Right renal pelvis (tissue), 4 donors: Measurements from ENCODE around the gene GALNT13. TPM values are rescaled to one million over a fixed set of nuclear protein-coding genes. Genes with fewer than 3 reads are reported as not detected.

Experiments used
- DNase-seq, 4 donors: peaks; one replicate each; pipeline ENCODE4 v3.0.0-alpha.2; 2013; ENCODE audit warnings: low read depth in 4 of 4, low spot score in 3 of 4, missing footprints in 1 of 4
- polyA plus RNA-seq, 4 donors: library from polyadenylated mRNA; unstranded; fragments of 120-200 nt; gene quantifications; one replicate each; pipeline ENCODE4 v1.2.1, GENCODE V29; 2013; ENCODE audit not compliant: insufficient read length in 4 of 4

The GALNT13 gene
- polyA plus RNA-seq, 4 donors, result 1.9 to 2.9 (median 2.4) TPM

DNA sequence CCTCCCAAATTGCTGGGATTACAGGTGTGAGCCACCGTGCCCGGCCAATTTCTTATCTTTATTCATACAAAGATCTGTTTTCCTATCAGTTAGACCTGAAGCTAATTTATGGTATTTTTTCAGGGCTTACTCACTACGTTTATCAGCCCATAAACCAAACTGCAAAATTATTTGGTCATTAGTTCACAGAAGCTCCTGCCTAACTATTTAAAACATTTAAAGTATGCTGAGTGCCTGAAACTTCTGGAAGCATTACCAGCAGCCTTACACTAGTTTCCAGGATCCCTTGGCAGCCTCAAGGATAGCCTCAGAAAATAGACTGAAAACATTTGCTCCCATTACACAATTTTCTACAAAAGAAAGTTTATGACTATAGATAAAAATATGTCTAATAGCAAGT is 68.8 kb downstream of the GALNT13 start:
- no peak for DNase-seq

GRCh38 chr2:153944800-153945199 is 73.1 kb downstream of the GALNT13 start:
- DNase-seq, result no peak

GRCh38 chr2:153946036-153946435 is 74.3 kb downstream of the GALNT13 start:
- DNase-seq, result no peak

GRCh38 chr2:153953761-153954160 is 82.0 kb downstream of the GALNT13 start:
- DNase-seq, result no peak

- DNase-seq, result no peak
Measured at GRCh38 chr2:153963256-153963655, 91.5 kb downstream of the GALNT13 start.

DNA sequence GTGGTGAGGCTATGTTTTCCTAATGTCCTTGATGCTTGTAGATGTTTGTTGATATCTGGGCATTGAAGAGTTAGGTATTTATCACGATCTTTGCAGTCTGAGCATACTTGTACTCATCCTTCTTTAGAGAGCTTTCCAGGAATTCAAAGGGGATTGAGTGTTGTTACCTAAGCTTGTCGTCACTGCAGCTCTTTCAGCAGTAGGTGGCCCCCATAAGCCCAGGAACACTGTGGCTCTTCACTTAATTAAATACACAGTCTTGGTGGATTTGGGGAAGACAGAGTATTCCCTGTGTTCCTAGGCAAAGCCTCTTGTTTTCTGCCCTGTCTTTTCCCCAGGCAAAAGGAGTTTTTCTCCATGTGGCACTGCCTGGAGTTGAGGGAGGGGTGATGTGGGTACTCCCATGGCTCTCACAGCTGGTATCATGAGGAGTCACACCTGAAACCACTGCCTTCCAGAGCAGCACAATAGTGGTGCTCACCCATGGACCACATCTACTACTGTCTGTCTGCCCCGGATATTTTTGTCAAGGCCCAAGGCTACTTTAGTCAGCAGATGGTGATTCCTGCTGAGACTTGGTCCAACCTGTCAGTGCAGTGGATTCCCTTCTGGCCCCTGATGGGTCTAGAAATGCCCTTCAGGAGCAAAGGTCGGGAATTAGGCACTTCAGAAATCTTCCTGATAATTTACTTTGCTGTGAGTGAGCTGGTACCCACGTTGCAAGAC is 95.7 kb downstream of the GALNT13 start:
- no peak for DNase-seq

DNA sequence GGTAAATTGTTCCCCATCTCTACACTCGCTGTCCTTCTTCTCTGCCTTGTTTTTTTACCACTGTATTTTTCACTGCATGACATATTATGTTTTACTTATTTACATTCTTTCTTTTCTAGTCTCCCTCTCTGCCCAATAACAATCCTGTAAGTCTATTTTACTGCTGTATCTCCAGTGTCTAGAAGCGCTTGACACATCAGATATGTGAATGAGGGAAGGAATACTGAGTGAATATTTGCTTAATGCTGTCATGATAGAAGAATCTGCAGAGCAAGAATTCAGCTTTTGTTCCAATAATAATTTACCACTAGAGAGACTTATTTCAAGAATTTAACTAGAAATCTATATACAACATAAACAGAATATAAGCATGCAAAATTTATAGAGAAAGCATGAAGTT is 99.5 kb downstream of the GALNT13 start:
- DNase-seq, result no peak

- DNase-seq, result no peak
Measured at GRCh38 chr2:153971855-153972254, 100.1 kb downstream of the GALNT13 start.

GRCh38 chr2:153972412-153972811 is 100.7 kb downstream of the GALNT13 start:
- no peak for DNase-seq

- DNase-seq, result no peak
Measured at GRCh38 chr2:153986488-153987229, 114.9 kb downstream of the GALNT13 start.

GRCh38 chr2:153990771-153991170 is 119.0 kb downstream of the GALNT13 start:
- DNase-seq, result no peak

DNA sequence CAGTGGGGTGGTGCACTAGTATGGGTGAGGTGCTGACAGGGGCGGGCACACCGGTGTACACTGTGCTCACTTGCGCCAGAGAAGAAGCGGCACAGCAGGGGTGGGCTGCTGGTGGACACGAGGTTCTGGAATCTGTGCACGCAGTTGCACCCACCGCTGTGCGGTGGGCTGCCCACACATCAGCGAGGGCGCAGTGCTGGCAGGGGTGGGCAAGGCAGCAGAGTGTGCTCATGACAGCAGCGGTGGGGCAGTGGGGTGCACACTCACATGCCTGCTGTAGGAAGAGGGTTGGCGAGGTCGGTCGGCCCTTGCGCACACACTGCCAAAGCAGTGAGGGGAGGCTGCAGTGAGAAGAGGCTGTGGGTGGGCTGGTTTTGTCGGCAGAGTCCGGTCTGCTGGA is 141.8 kb downstream of the GALNT13 start:
- DNase-seq, result no peak

DNA sequence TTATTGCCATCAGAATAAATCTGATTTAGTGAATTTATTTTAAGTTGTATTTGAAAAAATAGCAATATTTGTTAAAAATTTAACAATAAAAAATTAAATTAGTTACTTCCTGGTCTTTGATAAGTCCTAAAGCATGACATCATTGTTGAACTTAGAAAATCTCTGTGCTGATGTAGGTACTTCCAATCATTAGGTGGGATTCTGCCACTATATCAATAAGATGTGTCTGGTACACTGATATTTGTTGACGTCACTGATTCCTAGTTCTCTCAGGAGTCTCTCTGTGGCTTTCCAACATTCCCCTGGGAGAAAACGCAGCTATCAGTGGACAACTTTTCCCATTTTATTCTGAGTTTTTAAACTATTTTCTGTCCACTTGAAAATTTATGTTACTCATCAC is 143.5 kb downstream of the GALNT13 start:
- DNase-seq, result no peak

DNA sequence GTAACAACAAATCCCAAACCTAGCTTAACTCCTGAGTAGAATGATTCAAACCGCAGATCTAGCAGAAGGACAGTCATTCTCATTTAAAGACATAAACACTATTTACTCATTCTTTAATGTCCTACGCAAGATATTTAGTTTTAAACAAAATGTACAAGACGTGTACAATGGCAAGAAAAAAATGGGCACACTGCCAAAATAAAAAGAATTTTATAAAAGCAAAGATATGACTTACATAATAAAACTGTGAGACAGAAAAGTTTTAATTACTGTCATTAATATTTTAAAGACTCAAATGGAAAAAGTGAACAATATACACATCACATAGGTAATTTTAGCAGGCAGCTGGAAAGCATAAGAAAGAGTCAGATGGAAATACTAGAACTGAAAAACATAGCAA is 157.8 kb downstream of the GALNT13 start:
- DNase-seq, result no peak

- DNase-seq, result no peak
Measured at GRCh38 chr2:154032220-154032619, 160.5 kb downstream of the GALNT13 start.

DNA sequence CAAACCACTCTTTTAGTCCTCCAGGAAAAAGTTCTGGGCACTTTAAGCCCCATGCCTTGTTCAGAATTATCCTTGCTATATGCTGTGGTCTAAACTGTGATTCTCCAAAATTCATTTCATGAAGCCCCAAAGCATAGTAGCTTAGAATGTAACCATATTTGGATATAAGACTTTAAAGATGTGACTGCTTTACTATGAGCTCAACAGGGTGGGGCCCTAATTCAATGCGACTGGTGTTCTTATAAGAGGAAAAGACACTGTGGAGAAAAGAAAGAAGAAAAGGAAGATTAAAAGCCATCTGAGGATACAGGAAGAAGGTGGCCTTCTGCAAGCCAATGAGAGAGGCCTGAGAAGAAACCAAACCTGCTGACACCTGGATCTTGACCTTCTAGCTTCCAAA is 174.8 kb downstream of the GALNT13 start:
- DNase-seq, result no peak

GRCh38 chr2:154048905-154049304 is 177.2 kb downstream of the GALNT13 start:
- DNase-seq, result no peak

DNA sequence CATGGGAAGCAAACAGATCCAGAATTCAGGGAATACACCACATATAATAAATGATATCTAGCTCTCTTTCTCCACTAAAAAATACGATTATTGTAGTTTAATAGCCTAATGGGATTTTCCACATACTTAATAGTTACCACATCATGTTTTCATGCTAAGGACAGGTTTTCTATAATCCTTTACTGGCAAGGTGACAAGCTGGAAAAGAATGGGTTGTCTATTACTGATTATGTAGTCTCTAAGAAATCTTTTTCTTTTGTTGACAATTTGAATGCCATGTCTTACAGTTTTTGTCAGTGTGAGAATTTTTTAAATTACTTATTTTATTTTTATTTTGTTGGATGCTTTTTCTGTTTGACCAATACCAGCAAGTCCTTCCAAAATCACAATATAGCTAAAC is 177.8 kb downstream of the GALNT13 start:
- DNase-seq, result no peak

- no peak for DNase-seq
Measured at GRCh38 chr2:154067124-154067523, 195.4 kb downstream of the GALNT13 start.

DNA sequence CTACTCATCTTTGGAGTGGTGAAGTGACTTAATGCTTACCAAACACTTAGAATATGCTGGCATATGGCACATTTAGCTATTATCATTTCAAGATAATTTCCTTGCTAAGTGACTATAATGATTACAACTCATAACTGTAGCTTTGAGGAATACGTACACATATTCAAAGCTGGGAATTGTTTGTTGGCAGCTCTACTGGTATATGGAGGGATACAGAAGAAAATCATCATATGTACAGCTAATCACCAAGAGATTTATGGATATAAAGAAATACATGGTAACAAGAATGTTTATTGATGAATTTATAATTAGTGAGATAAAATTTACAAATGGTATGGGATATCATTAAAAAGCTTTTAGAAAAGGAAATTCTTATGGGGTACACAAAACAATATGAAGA is 207.2 kb downstream of the GALNT13 start:
- no peak for DNase-seq

DNA sequence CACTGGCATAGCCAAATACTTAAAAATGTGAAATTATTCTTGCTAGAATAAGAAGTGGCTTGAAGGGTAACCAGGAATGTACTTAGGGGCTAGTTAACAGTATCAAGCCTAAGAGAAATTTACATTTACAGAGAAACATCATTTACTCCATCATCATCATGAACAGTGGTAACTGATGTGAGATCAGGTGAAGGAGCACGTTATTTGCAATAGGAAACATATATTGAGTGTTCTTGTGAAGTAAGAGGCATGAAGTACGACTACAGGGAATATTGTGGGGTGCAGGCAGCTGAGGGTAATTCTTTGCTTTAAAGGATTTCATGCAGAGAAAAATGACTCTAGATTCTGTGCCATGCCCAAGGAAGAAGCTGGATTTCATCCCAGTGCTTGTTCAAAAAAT is 220.8 kb downstream of the GALNT13 start:
- no peak for DNase-seq

DNA sequence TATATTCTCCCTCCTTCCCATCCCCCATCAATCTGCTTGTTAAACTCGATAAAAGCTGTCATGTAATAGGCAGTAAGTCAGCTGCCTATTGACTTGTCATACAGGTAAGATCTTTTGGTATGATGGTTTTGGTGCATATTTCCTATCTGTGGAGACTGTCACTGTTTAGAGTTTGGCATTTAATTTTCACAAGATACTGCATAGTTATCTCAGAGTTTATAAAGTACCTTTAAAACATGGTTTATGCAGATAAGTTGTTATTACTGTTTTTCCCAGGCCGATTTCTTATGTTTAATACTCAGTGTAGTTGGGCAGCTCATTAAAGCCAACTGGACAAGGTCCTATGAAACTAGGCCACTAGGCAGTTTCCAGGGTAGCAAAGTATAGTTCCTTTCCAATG is 222.1 kb downstream of the GALNT13 start:
- no peak for DNase-seq
